Left ventricle myocardium inferior (tissue), 1 donor: Measurements from ENCODE around the gene ELOVL7. TPM values are rescaled to one million over a fixed set of nuclear protein-coding genes. Genes with fewer than 3 reads are reported as not detected.

ENCODE experiments used
- DNase-seq: peaks from one replicate; pipeline ENCODE4 v3.0.0-alpha.2; 2020
- H3K27ac ChIP-seq: fragments of 200-600 bp; replicated peaks from 2 replicates; pipeline ENCODE4 v1.8.0; 2021
- H3K27me3 ChIP-seq: fragments of 200-600 bp; 2 replicates; pipeline ENCODE4 v1.8.0; 2021; ENCODE audit warnings: low read depth
- H3K36me3 ChIP-seq: fragments of 200-600 bp; 2 replicates; pipeline ENCODE4 v1.8.0; 2021
- H3K4me1 ChIP-seq: fragments of 200-600 bp; 2 replicates; pipeline ENCODE4 v1.8.0; 2021
- H3K4me3 ChIP-seq: fragments of 200-600 bp; 2 replicates; pipeline ENCODE4 v1.8.0; 2021; ENCODE audit warnings: mild to moderate bottlenecking, moderate library complexity
- H3K9me3 ChIP-seq: fragments of 200-600 bp; replicated peaks from 2 replicates; pipeline ENCODE4 v1.8.0; 2021
- intact Hi-C: fragments of 100-400 bp; cut with micrococcal nuclease; formaldehyde crosslinking; loops from one replicate; pipeline ENCODE4 v1.11.0; 2022
- long read RNA-seq: library from polyadenylated mRNA; unstranded; transcript quantifications from one replicate; pipeline ENCODE4 v2.0.0, GENCODE V29; 2021
- total RNA-seq: library from RNA; stranded (reverse); fragmentation: NEBNext Ultra II Directional; extraction: Animal tissue kit (Norgen Biotek cat#: 25700); gene quantifications from one replicate; pipeline ENCODE4 v1.2.1, GENCODE V29; 2021
- TF ChIP-seq, protein P1 (sequence below): fragments of 200-600 bp; IDR thresholded peaks from 2 replicates; pipeline ENCODE4 v1.8.0; 2021; ENCODE audit warnings: antibody characterized with exemption, mild to moderate bottlenecking, borderline replicate concordance
- donor health status: DM: no; HTN: yes; CAD: no; lungs with severe emphysema.

ELOVL7 gene
- 0.19 TPM for total RNA-seq
- long read RNA-seq, partial matches to known transcripts = 0 of 1 reads
- long read RNA-seq, other reads (novel, unspliced or antisense) = 1 of 1 reads

DNA sequence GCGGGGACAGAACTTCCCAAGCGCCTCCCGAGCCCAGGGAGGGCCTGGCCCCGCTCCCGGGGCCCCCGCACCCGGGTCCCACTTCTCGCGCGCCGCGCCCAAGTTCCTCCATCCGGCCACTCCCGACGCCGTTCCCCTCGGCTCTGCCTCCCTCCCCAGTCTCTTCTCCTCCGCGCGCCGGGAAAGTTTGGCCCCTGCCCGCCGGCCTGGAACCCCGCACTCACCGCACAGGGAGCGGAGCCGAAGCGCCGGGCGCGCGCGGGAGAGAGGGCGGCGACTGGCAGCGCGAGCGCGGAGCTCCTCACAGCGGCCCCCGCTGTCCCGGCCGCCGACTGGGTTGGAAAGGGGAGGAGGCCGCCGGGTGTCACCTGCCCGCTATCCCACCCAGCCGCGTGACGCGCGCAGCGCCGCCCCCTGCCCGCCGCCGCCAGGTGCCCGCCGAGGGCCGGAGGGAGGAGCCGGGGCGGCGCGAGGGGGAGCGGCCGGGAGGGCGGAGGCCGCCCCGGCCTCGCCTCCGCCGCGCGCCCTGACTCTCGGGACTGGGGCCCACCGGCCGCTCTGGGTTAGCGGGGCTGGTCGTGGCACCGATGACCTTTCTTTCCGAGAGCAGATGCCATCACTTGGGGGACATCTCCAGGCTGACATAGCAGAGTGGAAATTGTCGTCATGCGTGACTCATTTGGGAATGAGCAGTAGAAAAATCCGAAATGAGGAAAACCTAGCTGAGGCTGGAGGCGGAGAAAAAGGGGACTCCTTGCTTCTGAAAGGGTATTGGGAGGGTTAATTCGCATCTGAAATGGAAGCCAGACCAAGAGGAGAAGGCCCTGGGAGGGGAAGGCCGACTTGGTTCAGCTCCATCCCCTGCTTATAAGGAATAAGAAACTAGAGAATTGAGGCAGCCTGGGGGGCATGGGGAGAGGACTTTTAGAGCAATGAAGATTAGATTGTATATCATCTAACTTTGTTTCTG, at the start of gene ELOVL7:
TSS of gene ELOVL7 (minus strand) at position 334 of the 970 bp plus-strand sequence. CDS start 56,872 bp downstream, outside the sequence.
- Histone ChIP-seq H3K4me3 (peak within 1 kb of the TSS; percentile 74), H3K27me3 (peaks cover 83% of the 10 kb centered on the region), H3K4me1 (peaks cover 15% of the 10 kb centered on the region), H3K36me3 (no peaks in the 10 kb centered on the region), H3K9me3 (no peaks in the 10 kb centered on the region), H3K27ac (peak within 1 kb of the TSS; percentile 23)
- intact Hi-C loops = no loop called here
- TF ChIP-seq, protein P1, sequence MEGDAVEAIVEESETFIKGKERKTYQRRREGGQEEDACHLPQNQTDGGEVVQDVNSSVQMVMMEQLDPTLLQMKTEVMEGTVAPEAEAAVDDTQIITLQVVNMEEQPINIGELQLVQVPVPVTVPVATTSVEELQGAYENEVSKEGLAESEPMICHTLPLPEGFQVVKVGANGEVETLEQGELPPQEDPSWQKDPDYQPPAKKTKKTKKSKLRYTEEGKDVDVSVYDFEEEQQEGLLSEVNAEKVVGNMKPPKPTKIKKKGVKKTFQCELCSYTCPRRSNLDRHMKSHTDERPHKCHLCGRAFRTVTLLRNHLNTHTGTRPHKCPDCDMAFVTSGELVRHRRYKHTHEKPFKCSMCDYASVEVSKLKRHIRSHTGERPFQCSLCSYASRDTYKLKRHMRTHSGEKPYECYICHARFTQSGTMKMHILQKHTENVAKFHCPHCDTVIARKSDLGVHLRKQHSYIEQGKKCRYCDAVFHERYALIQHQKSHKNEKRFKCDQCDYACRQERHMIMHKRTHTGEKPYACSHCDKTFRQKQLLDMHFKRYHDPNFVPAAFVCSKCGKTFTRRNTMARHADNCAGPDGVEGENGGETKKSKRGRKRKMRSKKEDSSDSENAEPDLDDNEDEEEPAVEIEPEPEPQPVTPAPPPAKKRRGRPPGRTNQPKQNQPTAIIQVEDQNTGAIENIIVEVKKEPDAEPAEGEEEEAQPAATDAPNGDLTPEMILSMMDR = no peak
- no peak for DNase-seq

DNA sequence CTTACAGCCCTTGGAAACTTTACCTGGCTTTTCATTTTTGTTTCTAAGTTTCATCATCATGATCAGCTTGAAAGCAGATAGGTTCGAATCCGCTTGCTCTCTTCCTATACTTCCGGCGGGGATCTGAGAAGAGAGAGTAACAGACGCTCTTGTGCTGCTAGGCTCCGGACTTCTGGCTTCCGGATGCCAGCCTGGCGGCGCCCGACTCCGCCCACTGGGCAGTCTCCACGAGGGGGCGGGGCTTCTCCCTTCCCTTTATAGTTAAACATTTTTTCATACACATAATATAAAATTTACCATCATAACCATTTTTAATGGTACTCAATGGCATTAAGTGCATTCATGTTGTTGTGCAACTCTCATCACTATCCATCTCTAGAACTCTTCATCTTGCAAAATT, 49.5 kb upstream of the ELOVL7 start:
- Histone ChIP-seq H3K27me3 (no peaks in the 10 kb centered on the region), H3K27ac (no peak overlapping the region), H3K9me3 (no peaks in the 10 kb centered on the region), H3K36me3 (peaks cover 68% of the 10 kb centered on the region), H3K4me3 (no peak overlapping the region), H3K4me1 (no peaks in the 10 kb centered on the region)
- intact Hi-C loops = no loop called here
- no peak for DNase-seq
- TF ChIP-seq, protein P1 = no peak

DNA sequence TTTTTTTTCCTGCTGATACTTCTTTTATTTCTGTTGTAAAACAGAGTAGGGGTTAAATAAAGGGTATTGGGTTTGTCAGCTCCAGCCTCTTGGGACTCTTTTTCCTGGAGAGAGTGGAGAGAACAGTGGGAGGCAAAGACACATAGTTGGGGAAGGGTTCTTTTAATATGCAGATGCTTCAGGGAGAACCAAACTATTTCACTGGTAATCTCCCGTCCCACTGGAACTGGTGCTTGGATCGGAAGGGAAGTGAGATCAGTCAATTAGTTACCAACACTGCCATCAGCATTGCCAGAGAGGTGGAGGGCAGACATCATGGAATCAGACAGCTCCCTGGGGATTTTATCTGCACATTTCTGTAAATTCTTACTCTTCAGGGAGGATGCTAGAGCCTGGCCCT, 47.6 kb upstream of the ELOVL7 start:
- H3K36me3 ChIP-seq = peaks cover 63% of the 10 kb centered on the region
- H3K9me3 ChIP-seq = no peaks in the 10 kb centered on the region
- H3K27ac ChIP-seq = no peak overlapping the region
- no peak for DNase-seq
- no peaks in the 10 kb centered on the region for H3K27me3 ChIP-seq
- H3K4me1 ChIP-seq = no peaks in the 10 kb centered on the region
- TF ChIP-seq, protein P1 = no peak
- H3K4me3 ChIP-seq = no peak overlapping the region
- intact Hi-C loops = no loop called here

DNA sequence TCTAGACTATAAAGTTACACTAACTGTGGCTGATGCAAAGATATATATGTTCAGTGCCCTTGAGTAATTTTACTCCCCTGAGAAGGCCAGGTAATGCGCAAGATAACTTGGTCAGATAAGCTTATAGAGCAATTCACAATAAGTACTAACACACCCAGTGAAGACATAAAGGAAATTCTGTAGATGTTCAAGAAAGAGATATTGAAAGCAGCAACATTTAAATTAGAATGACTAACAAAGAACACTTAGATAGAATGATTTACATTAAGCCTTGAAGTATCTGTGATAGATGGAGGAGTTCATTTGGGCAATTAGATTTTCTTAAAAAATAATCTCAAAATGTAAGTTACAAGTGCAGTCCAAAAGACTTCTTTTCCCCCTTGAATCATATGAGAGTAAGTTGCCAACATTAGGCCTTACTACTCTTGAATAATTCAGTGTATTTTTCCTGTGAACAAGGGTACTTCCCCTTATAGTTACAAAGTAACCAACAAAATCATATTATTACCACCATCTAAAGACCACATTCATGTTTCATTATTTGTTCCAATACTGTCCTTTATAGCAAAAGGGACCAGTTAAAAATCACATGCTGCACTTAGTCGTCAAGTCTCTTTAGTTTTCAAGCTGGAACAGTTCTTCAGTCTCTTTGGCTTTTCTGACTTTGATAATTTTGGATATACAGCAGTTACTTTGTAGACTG, 44.4 kb upstream of the ELOVL7 start:
- no peaks in the 10 kb centered on the region for H3K4me1 ChIP-seq
- DNase-seq = no peak
- intact Hi-C loops = no loop called here

DNA sequence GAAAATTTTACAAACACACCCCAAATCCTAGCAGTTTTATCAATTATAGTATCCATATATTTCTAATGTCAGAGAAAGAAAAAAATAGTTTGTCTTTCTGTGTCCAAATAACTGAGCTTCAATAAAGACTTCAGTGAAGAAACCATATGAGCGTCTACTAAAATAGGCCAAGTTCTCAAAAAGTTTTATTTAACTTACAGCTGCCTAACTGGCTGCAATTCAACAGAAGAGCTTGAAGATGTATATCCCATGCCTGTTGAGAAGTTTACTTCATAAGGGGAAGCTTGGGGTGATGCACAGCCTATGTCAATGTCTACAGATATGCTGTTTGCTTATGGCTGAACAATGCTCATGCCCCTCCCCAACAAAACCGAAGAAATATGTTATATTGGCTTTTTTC, 43.7 kb upstream of the ELOVL7 start:
- intact Hi-C loops = no loop called here
- TF ChIP-seq, protein P1 = no peak
- Histone ChIP-seq H3K27ac (no peak overlapping the region), H3K4me1 (no peaks in the 10 kb centered on the region), H3K4me3 (no peak overlapping the region), H3K9me3 (no peaks in the 10 kb centered on the region), H3K36me3 (peaks cover 51% of the 10 kb centered on the region), H3K27me3 (no peaks in the 10 kb centered on the region)
- no peak for DNase-seq

More for the DNA sequence above, 44.4 kb upstream of the ELOVL7 start:
- no peaks in the 10 kb centered on the region for H3K27me3 ChIP-seq
- H3K36me3 ChIP-seq = peaks cover 58% of the 10 kb centered on the region
- no peak overlapping the region for H3K4me3 ChIP-seq
- no peaks in the 10 kb centered on the region for H3K9me3 ChIP-seq
- H3K27ac ChIP-seq = no peak overlapping the region
- TF ChIP-seq, protein P1 = no peak
